Mesendoderm (in vitro differentiated cells): Measurements from ENCODE around the gene XKR7.

Experiments
- DNase-seq: peaks from one replicate; pipeline ENCODE4 v3.0.0; 2013
- H2AK5ac ChIP-seq: 2 replicates; pipeline ENCODE4 v1.6.1; 2013; ENCODE audit warnings: low read length, inconsistent platforms
- H2BK120ac ChIP-seq: 2 replicates; pipeline ENCODE4 v1.6.1; 2013; ENCODE audit warnings: low read depth, mild to moderate bottlenecking, low read length, moderate library complexity, mixed read lengths
- H2BK15ac ChIP-seq: replicated peaks from 2 replicates; pipeline ENCODE4 v1.6.1; 2013; ENCODE audit warnings: low read depth, mild to moderate bottlenecking, moderate library complexity
- H2BK5ac ChIP-seq: 2 replicates; pipeline ENCODE4 v1.6.1; 2013; ENCODE audit warnings: low read length, inconsistent platforms
- H3K18ac ChIP-seq: 2 replicates; pipeline ENCODE4 v1.6.1; 2013; ENCODE audit warnings: mild to moderate bottlenecking, low read length, mixed read lengths
- H3K23ac ChIP-seq: one replicate; pipeline ENCODE4 v1.6.1; 2013; ENCODE audit warnings: low read length
- H3K27ac ChIP-seq: 2 replicates; pipeline ENCODE4 v1.5.1; 2013; ENCODE audit warnings: low read depth, mild to moderate bottlenecking, inconsistent platforms, low read length, moderate library complexity
- H3K27me3 ChIP-seq: 2 replicates; pipeline ENCODE4 v1.6.1; 2013; ENCODE audit warnings: low read length, control low read depth, mild to moderate bottlenecking, inconsistent platforms; ENCODE audit not compliant: insufficient read depth, poor library complexity
- H3K36me3 ChIP-seq: 2 replicates; pipeline ENCODE4 v1.6.1; 2013; ENCODE audit warnings: low read length, inconsistent platforms; ENCODE audit not compliant: control insufficient read depth, insufficient read depth
- H3K4ac ChIP-seq: one replicate; pipeline ENCODE4 v1.6.1; 2013; ENCODE audit warnings: low read depth, mild to moderate bottlenecking, low read length, moderate library complexity
- H3K4me1 ChIP-seq: 2 replicates; pipeline ENCODE4 v1.6.1; 2013; ENCODE audit warnings: low read depth, low read length, inconsistent platforms; ENCODE audit not compliant: control insufficient read depth
- H3K4me2 ChIP-seq: 2 replicates; pipeline ENCODE4 v1.6.1; 2013; ENCODE audit warnings: low read length
- H3K4me3 ChIP-seq: 2 replicates; pipeline ENCODE4 v1.5.1; 2013; ENCODE audit warnings: mild to moderate bottlenecking, low read length
- H3K56ac ChIP-seq: one replicate; pipeline ENCODE4 v1.6.1; 2013; ENCODE audit warnings: low read length
- H3K79me1 ChIP-seq: 2 replicates; pipeline ENCODE4 v1.6.1; 2013; ENCODE audit warnings: low read length, inconsistent platforms
- H3K79me2 ChIP-seq: 2 replicates; pipeline ENCODE4 v1.6.1; 2013; ENCODE audit warnings: mild to moderate bottlenecking, low read length; ENCODE audit not compliant: control insufficient read depth, insufficient read depth
- H3K9ac ChIP-seq: 2 replicates; pipeline ENCODE4 v1.6.1; 2013; ENCODE audit warnings: low read length, inconsistent platforms
- H4K5ac ChIP-seq: one replicate; pipeline ENCODE4 v1.6.1; 2013; ENCODE audit warnings: low read length
- H4K8ac ChIP-seq: one replicate; pipeline ENCODE4 v1.6.1; 2013; ENCODE audit warnings: low read depth, mild to moderate bottlenecking, control low read depth, low read length, moderate library complexity
- WGBS: extraction: QIAGEN DNeasy Blood & Tissue Kit; methylation state at CpG from one replicate; pipeline ENCODE4 v1.1.7; 2013; ENCODE audit warnings: low lambda C conversion rate, missing lambda C conversion rate; ENCODE audit not compliant: insufficient coverage; ENCODE audit errors: extremely low coverage; 5-methylcytosine and 5-hydroxymethylcytosine counted together

XKR7 gene

DNA sequence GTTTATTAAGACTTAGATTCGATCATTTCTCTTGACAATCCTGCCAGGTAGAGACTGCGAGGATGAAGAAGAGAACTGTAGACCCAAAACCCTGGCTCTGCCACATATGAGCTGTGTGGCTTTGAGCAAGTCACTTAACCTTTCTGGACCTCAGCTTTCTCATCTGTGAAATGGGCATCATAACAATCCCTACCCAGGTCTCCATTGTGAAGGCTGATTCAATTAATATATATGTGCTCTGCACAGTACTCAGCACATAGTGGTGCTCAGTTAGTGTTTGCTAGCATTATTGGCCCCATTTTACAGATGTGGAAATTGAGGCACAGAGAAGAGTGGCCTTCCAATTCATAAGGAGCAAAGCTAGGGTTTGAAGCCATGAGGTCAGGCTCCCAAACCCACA, 7.9 kb downstream of the XKR7 start:
- H3K18ac ChIP-seq = no peak overlapping the region
- H3K79me1 ChIP-seq = no peaks in the 10 kb centered on the region
- H2AK5ac ChIP-seq = no peak overlapping the region
- H3K36me3 ChIP-seq = no peaks in the 10 kb centered on the region
- H4K5ac ChIP-seq = no peak overlapping the region
- no peak overlapping the region for H3K56ac ChIP-seq
- no peak overlapping the region for H3K23ac ChIP-seq
- H2BK15ac ChIP-seq = no peak overlapping the region
- no peak overlapping the region for H3K4me3 ChIP-seq
- DNase-seq = no peak
- no peak overlapping the region for H2BK5ac ChIP-seq
- H3K4me2 ChIP-seq = no peak overlapping the region
- WGBS = no CpG with 5 or more reads among the region's 2 CpGs
- H3K79me2 ChIP-seq = no peaks in the 10 kb centered on the region
- no peak overlapping the region for H3K4ac ChIP-seq
- H2BK120ac ChIP-seq = no peak overlapping the region
- no peak overlapping the region for H4K8ac ChIP-seq
- no peak overlapping the region for H3K9ac ChIP-seq
- no peaks in the 10 kb centered on the region for H3K27me3 ChIP-seq
- peaks cover 2% of the 10 kb centered on the region for H3K4me1 ChIP-seq
- H3K27ac ChIP-seq = no peak overlapping the region

DNA sequence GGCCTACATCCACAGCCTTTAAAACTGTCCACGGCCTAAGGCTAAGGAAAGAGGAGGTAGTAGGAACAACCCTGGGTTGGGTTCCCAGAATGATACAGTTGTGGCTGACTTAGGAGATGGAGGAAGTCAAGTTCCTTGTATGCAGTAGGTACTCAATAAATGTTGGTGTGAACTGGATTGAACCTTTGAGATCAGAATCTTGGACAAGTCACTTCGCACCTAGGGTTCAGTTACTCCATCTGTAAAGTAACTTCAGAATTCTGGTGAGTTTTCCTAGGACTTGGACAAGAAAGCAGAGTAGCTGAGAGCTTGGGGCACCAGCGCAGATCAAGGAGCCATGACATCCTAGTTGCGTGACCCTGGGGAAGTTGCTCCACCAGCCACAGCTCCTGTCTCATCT, 9.1 kb downstream of the XKR7 start:
- Histone ChIP-seq H4K5ac (no peak overlapping the region), H3K4ac (no peak overlapping the region), H3K27me3 (no peaks in the 10 kb centered on the region), H4K8ac (no peak overlapping the region), H2BK5ac (no peak overlapping the region), H3K79me1 (no peaks in the 10 kb centered on the region), H3K36me3 (no peaks in the 10 kb centered on the region), H3K27ac (no peak overlapping the region), H3K4me1 (peaks cover 2% of the 10 kb centered on the region), H3K56ac (no peak overlapping the region), H3K18ac (no peak overlapping the region), H3K9ac (no peak overlapping the region), H3K79me2 (no peaks in the 10 kb centered on the region), H3K23ac (no peak overlapping the region), H3K4me2 (no peak overlapping the region), H2BK120ac (no peak overlapping the region), H2AK5ac (no peak overlapping the region), H3K4me3 (no peak overlapping the region), H2BK15ac (no peak overlapping the region)
- no CpG with 5 or more reads among the region's 4 CpGs for WGBS
- no peak for DNase-seq

DNA sequence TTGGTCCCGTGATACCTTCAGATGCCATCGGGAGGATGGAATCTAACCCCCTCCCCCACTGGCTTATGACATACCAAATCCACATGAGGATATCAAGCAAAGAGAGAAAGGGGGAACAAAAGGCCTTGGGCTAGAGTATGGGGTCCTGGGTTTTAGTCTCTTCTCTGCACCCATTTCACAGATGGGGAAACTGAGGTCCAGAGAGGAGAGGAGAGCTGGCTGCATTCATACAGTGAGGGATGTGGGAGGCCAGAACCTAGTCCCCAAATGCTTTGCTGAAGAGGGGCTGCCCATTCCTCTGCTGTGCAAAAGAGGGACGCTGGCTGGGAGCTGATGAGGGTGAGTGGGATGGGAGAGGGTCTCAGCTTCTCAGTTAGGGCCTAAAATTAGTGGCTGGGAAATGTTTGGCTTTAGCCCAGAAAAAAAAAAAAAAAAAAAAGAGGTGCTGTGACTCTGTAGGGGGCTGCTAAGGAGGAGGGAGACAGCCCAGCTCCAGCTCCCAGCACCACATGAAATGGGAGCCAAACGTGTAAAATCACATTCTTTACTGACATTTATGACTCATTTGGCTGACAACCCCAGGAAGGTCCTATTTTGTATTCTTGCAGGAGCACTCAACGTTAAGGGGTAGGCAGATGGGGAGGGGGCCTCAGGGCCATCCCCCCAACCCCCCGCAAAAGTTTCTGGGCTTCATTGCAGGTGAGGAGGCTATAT, 11.9 kb downstream of the XKR7 start:
- H3K79me2 ChIP-seq = no peaks in the 10 kb centered on the region
- no CpG with 5 or more reads among the region's 6 CpGs for WGBS
- peak; percentile 18 for DNase-seq
- no peak overlapping the region for H3K27ac ChIP-seq
- no peak overlapping the region for H3K4me2 ChIP-seq
- no peak overlapping the region for H3K23ac ChIP-seq
- no peak overlapping the region for H3K4ac ChIP-seq
- no peak overlapping the region for H2BK15ac ChIP-seq
- no peaks in the 10 kb centered on the region for H3K36me3 ChIP-seq
- H2BK5ac ChIP-seq = no peak overlapping the region
- no peak overlapping the region for H3K18ac ChIP-seq
- H4K5ac ChIP-seq = no peak overlapping the region
- H3K79me1 ChIP-seq = no peaks in the 10 kb centered on the region
- H3K4me3 ChIP-seq = no peak overlapping the region
- H2BK120ac ChIP-seq = no peak overlapping the region
- no peaks in the 10 kb centered on the region for H3K27me3 ChIP-seq
- H4K8ac ChIP-seq = no peak overlapping the region
- no peak overlapping the region for H2AK5ac ChIP-seq
- peaks cover 2% of the 10 kb centered on the region for H3K4me1 ChIP-seq
- H3K9ac ChIP-seq = no peak overlapping the region
- no peak overlapping the region for H3K56ac ChIP-seq

DNA sequence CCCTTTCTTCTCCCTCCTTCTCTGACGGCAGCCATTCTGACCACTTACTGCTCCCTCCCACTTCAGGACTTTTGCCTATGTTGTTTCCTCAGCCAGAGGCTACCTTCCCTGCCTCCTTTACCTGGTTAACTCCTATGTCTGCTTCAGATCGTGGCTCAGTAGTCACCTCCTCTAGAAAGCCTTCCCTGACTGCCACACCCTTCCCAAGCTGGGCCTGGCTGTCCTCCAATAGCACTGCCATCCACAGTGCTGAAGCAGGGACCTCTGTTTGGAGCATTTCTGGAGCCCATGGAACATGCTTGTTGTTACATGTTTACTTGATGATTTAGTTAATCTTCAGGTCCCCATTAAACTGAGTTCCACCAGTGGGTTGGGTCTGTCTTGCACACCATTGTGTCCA, 13.8 kb downstream of the XKR7 start:
- no peak overlapping the region for H2AK5ac ChIP-seq
- WGBS = no CpG with 5 or more reads among the region's 2 CpGs
- no peak overlapping the region for H3K4me3 ChIP-seq
- H2BK5ac ChIP-seq = no peak overlapping the region
- no peak overlapping the region for H3K9ac ChIP-seq
- DNase-seq = no peak
- no peak overlapping the region for H2BK15ac ChIP-seq
- no peak overlapping the region for H3K18ac ChIP-seq
- no peak overlapping the region for H3K4ac ChIP-seq
- no peaks in the 10 kb centered on the region for H3K36me3 ChIP-seq
- no peak overlapping the region for H3K23ac ChIP-seq
- no peaks in the 10 kb centered on the region for H3K79me2 ChIP-seq
- H3K27me3 ChIP-seq = no peaks in the 10 kb centered on the region
- no peak overlapping the region for H3K4me2 ChIP-seq
- H2BK120ac ChIP-seq = no peak overlapping the region
- no peak overlapping the region for H4K5ac ChIP-seq
- no peak overlapping the region for H4K8ac ChIP-seq
- no peaks in the 10 kb centered on the region for H3K79me1 ChIP-seq
- no peak overlapping the region for H3K56ac ChIP-seq
- H3K4me1 ChIP-seq = no peaks in the 10 kb centered on the region
- no peak overlapping the region for H3K27ac ChIP-seq

DNA sequence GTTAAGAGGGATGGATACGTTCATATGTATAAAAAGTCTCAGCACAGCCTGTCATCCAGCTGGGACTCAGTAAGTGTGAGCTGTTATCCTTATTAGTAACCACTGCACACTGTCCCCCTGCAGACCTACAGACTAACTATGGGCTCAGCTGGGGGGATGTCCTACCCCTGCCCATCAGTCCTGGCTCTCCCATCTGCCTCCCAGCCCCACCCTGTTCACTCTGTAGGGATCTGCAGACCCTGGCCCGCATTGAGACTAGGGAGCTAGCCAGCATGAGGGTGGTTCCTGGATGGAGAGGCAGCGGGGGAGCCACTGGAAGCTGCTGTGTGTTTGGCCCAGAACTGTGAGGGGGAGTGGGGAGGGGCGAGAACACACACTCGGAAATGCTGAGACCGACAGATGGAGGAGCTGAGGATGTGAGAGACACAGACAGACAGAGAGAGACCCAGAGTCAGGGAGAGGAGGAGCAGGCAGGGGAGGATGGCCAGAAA, 17.1 kb downstream of the XKR7 start:
- H3K36me3 ChIP-seq = no peaks in the 10 kb centered on the region
- H3K4me1 ChIP-seq = no peaks in the 10 kb centered on the region
- no peaks in the 10 kb centered on the region for H3K79me2 ChIP-seq
- no peak overlapping the region for H3K4ac ChIP-seq
- H2BK5ac ChIP-seq = no peak overlapping the region
- H2BK15ac ChIP-seq = no peak overlapping the region
- DNase-seq = no peak
- no peak overlapping the region for H3K27ac ChIP-seq
- H3K18ac ChIP-seq = no peak overlapping the region
- H2AK5ac ChIP-seq = no peak overlapping the region
- no peak overlapping the region for H3K56ac ChIP-seq
- H4K5ac ChIP-seq = no peak overlapping the region
- H3K4me3 ChIP-seq = no peak overlapping the region
- H4K8ac ChIP-seq = no peak overlapping the region
- no peak overlapping the region for H3K23ac ChIP-seq
- H3K79me1 ChIP-seq = no peaks in the 10 kb centered on the region
- H3K4me2 ChIP-seq = no peak overlapping the region
- no peak overlapping the region for H2BK120ac ChIP-seq
- H3K9ac ChIP-seq = no peak overlapping the region
- no peaks in the 10 kb centered on the region for H3K27me3 ChIP-seq
- WGBS = no CpG with 5 or more reads among the region's 6 CpGs

DNA sequence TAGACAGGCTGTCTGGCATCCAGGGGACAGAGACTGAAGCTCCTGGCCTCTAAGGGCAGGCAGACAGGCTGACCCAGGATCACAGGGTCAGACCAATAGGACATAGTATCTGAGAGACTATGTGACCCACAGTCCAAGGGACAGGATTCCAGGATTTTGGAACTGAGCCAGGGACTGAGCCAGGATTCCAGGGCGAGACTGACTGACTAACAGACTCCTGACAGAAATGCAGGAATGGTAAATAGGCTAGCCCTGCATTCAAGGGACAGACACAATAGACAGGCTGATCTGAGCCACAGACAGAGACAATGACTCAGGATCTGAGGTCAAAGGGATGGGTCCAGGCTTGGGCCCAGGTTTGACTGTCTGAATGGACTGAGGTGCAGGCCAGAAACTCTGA, 19.8 kb downstream of the XKR7 start:
- no CpG with 5 or more reads among the region's 1 CpG for WGBS
- Histone ChIP-seq H3K27me3 (no peaks in the 10 kb centered on the region), H3K4me3 (no peak overlapping the region), H4K5ac (no peak overlapping the region), H2BK120ac (no peak overlapping the region), H3K4me2 (no peak overlapping the region), H2BK5ac (no peak overlapping the region), H3K9ac (no peak overlapping the region), H3K27ac (no peak overlapping the region), H3K79me2 (no peaks in the 10 kb centered on the region), H3K4me1 (no peaks in the 10 kb centered on the region), H3K18ac (no peak overlapping the region), H2BK15ac (no peak overlapping the region), H3K4ac (no peak overlapping the region), H3K36me3 (no peaks in the 10 kb centered on the region), H2AK5ac (no peak overlapping the region), H3K23ac (no peak overlapping the region), H3K79me1 (no peaks in the 10 kb centered on the region), H4K8ac (no peak overlapping the region), H3K56ac (no peak overlapping the region)
- peak; percentile 50 for DNase-seq
